Measurements from ENCODE around the gene TMEM91. TPM values are rescaled to one million over a fixed set of nuclear protein-coding genes. Genes with fewer than 3 reads are reported as not detected.

TMEM91 gene
- polyA plus RNA-seq, 1 of the 3 experiments (the other 2 are of a cell fraction) = 5.7 TPM

GRCh38 chr19:41353466-41354342 is 22.6 kb upstream of the TMEM91 start, which contains the start of gene TGFB1:
TSS of gene TGFB1 (minus strand) at chr19:41353922. CDS start at chr19:41353044, 878 bp downstream.
- Histone ChIP-seq H3K79me2 (ENCODE audit: insufficient read depth) (peaks cover 49% of the 10 kb centered on the region), H3K9me2 (no peaks in the 10 kb centered on the region), H3K4me1 (ENCODE audit: control insufficient read depth in 1 of 2, insufficient read depth in 2 of 2, low read depth in 1 of 2, low read length in 1 of 2) (peaks cover 0 to 34% of the 10 kb centered on the region in 2 experiments; a peak in 2 of 4 replicates), H3F3A (replicated peaks; ENCODE audit: insufficient read depth) (peaks cover 9% of the 10 kb centered on the region), H3K27ac (ENCODE audit: low read depth in 2 of 2, low read length in 1 of 2) (peak within 1 kb of the TSS; percentile 11 to 79), H4K20me1 (ENCODE audit: insufficient read depth) (peaks cover 45% of the 10 kb centered on the region), H3K9me3 (no peaks in the 10 kb centered on the region), H2AFZ (ENCODE audit: low read depth) (no peak within 1 kb of the TSS), H3K4me3 (ENCODE audit: low read depth in 2 of 2, low read length in 1 of 2) (peak within 1 kb of the TSS; percentile 65 to 99), H3K9ac (peak within 1 kb of the TSS; percentile 92), H3K36me3 (replicated peaks in 1 of 2; ENCODE audit: control insufficient read depth in 1 of 2, insufficient read depth in 2 of 2, low read length in 1 of 2) (peaks cover 0 to 13% of the 10 kb centered on the region in 2 experiments), H3K4me2 (peak within 1 kb of the TSS; percentile 99), H3K27me3 (ENCODE audit: insufficient read depth) (no peaks in the 10 kb centered on the region)
- ChIA-PET POLR2A (interaction anchor here (1.6 kb wide), 1 partner anchor 10 kb away, joined by 4 read pairs; the partner anchor contains the start of gene B9D2), CTCF (interaction anchor here (0.6 to 3.6 kb wide), 16 partner anchors 9 to 151 kb away, joined by 3 to 29 read pairs (median 6); partner anchors contain the start of gene B9D2)
- peak; percentile 96 for DNase-seq
- under 1% methylated on average over 38 of the region's 78 CpGs for WGBS (ENCODE audit: low lambda C conversion rate)
- TF ChIP-seq USF1 (IDR thresholded peaks at IDR 0.05; ENCODE audit: borderline replicate concordance, low read depth) (no peak), POLR2AphosphoS5 (IDR thresholded peaks at IDR 0.05; ENCODE audit: low read depth, low read length) (peak; percentile 59; the same call in 1 of the 2 replicates), FOXJ3 (CRISPR knock-in tag; IDR thresholded peaks at IDR 0.05) (no peak), SMC3 (IDR thresholded peaks at IDR 0.05; ENCODE audit: low read depth, low read length) (peak; percentile 57), ELF1 (IDR thresholded peaks at IDR 0.05) (no peak; the same call in 1 of the 2 replicates), USF2 (IDR thresholded peaks at IDR 0.05; ENCODE audit: borderline replicate concordance, low read depth, low read length) (no peak), MXI1 (IDR thresholded peaks at IDR 0.05; ENCODE audit: low read depth, low read length) (no peak), TAF1 (IDR thresholded peaks at IDR 0.05; ENCODE audit: borderline replicate concordance, low read depth, low read length) (peak; percentile 40), MAX (IDR thresholded peaks at IDR 0.05; ENCODE audit: low read depth) (peak; percentile 13; the same call in 1 of the 2 replicates), NFIC (IDR thresholded peaks at IDR 0.05; ENCODE audit: borderline replicate concordance) (peak; percentile 14; the same call in 1 of the 2 replicates), RFX5 (IDR thresholded peaks at IDR 0.05; ENCODE audit: low read length) (no peak), EZH2phosphoT487 (IDR thresholded peaks at IDR 0.05; ENCODE audit: borderline replicate concordance, low read depth) (no peak), JUND (IDR thresholded peaks at IDR 0.05) (no peak), MEF2A (IDR thresholded peaks at IDR 0.05; ENCODE audit: borderline replicate concordance, low read depth) (no peak), EP300 (IDR thresholded peaks at IDR 0.05; ENCODE audit: borderline replicate concordance in 1 of 2, low read depth in 1 of 2, low read length in 1 of 2) (no peak), YY1 (IDR thresholded peaks at IDR 0.05; ENCODE audit: low read depth) (no peak), REST (IDR thresholded peaks at IDR 0.05; ENCODE audit: low read depth, low read length) (0 out of 2 replicates have a peak, but pooled peaks have one; percentile 1), CHD2 (IDR thresholded peaks at IDR 0.05; ENCODE audit: low read length, partially characterized antibody) (peak; percentile 84), FOSL2 (IDR thresholded peaks at IDR 0.05; ENCODE audit: borderline replicate concordance, low read depth) (no peak), ZBTB33 (IDR thresholded peaks at IDR 0.05; ENCODE audit: borderline replicate concordance, low read depth) (peak; percentile 91), RAD21 (IDR thresholded peaks at IDR 0.05; ENCODE audit: low read length) (peak; percentile 52), GABPA (IDR thresholded peaks at IDR 0.05; ENCODE audit: low read depth) (no peak)

All from SK-N-SH (cell line).